ENCODE measurements around the gene NUDT3. TPM values are rescaled to one million over a fixed set of nuclear protein-coding genes. Genes with fewer than 3 reads are reported as not detected.

Gene NUDT3
- total and polyA plus RNA-seq, 9 of the 15 experiments (the other 6 are each of a cell fraction or from before 2014, with no cell fraction given): 5.4 to 81.2 (median 56.4) TPM

GRCh38 chr6:34236443-34237315 is 155.8 kb downstream of the NUDT3 start, which contains the start of gene HMGA1 (continued):
- TF ChIP-seq E4F1 (CRISPR knock-in tag; IDR thresholded peaks at IDR 0.05; ENCODE audit: borderline replicate concordance): peak; percentile 57; the same call in 1 of the 2 replicates
- TF ChIP-seq AFF4 (CRISPR knock-in tag; IDR thresholded peaks at IDR 0.05): peak; percentile 91; the same call in 1 of the 2 replicates
- TF ChIP-seq USF1 (CRISPR knock-in tag; IDR thresholded peaks at IDR 0.05): no peak
- TF ChIP-seq ZNF780A (CRISPR knock-in tag; IDR thresholded peaks at IDR 0.05): peak; percentile 72; the same call in 1 of the 2 replicates
- TF ChIP-seq SAFB2 (IDR thresholded peaks at IDR 0.05; ENCODE audit: borderline replicate concordance, low read depth, low read length, severe bottlenecking): no peak
- 0 out of 2 replicates have a peak, but pooled peaks have one; percentile 68 for TF ChIP-seq ELF4 (CRISPR knock-in tag; IDR thresholded peaks at IDR 0.05)
- peak; percentile 29; the same call in 1 of the 2 replicates for TF ChIP-seq ZNF407 (IDR thresholded peaks at IDR 0.05; ENCODE audit: low read depth)
- peak in 2 of 3 experiments; percentile 69 to 73 for TF ChIP-seq YY1 (IDR thresholded peaks at IDR 0.05; ENCODE audit: borderline replicate concordance in 1 of 3, control insufficient read depth in 1 of 3, extremely low read depth in 1 of 3, insufficient read depth in 3 of 3, insufficient read length in 1 of 3, insufficient replicate concordance in 2 of 3, low read depth in 1 of 3, low read length in 2 of 3)
